ENCODE data around the gene CYP26B1.

Gene CYP26B1

GRCh38 chr2:72081451-72081850 lies 66.2 kb downstream of the CYP26B1 start:
- Histone ChIP-seq H2AFZ (ENCODE audit: low read length) (no peak overlapping the region), H3K9me3 (replicated peaks; ENCODE audit: insufficient read depth, low read length) (no peaks in the 10 kb centered on the region), H3F3A (ENCODE audit: insufficient read depth, low read length) (no peaks in the 10 kb centered on the region), H3K79me2 (ENCODE audit: low read length) (no peaks in the 10 kb centered on the region), H3K4me3 (ENCODE audit: low read length) (no peak overlapping the region), H3K4me2 (ENCODE audit: low read depth, low read length) (no peak overlapping the region), H3K9ac (ENCODE audit: low read length) (no peak overlapping the region), H3K27ac (ENCODE audit: low read length) (no peak overlapping the region), H3K9me2 (replicated peaks; ENCODE audit: insufficient read depth, low read length) (no peaks in the 10 kb centered on the region), H4K20me1 (ENCODE audit: insufficient read depth, low read length) (no peaks in the 10 kb centered on the region), H3K27me3 (replicated peaks; ENCODE audit: insufficient read depth, low read length) (no peaks in the 10 kb centered on the region), H3K4me1 (ENCODE audit: low read length) (no peaks in the 10 kb centered on the region), H3K36me3 (replicated peaks; ENCODE audit: insufficient read depth, low read length) (no peaks in the 10 kb centered on the region)
- no peak for DNase-seq
- no peak for TF ChIP-seq EZH2 (optimal IDR thresholded peaks at IDR 0.05; ENCODE audit: low read depth, low read length)
- no peak for TF ChIP-seq EZH2phosphoT487 (IDR thresholded peaks at IDR 0.05; ENCODE audit: low read length)
- no peak for TF ChIP-seq CTCF (IDR thresholded peaks at IDR 0.05; ENCODE audit: low read length)

GRCh38 chr2:72080286-72081145 lies 67.1 kb downstream of the CYP26B1 start:
- DNase-seq: no peak
- no peaks in the 10 kb centered on the region for H3K36me3 ChIP-seq (replicated peaks; ENCODE audit: insufficient read depth, low read length)
- no peaks in the 10 kb centered on the region for H3K4me1 ChIP-seq (ENCODE audit: low read length)
- no peaks in the 10 kb centered on the region for H3K9me3 ChIP-seq (replicated peaks; ENCODE audit: insufficient read depth, low read length)
- no peaks in the 10 kb centered on the region for H3F3A ChIP-seq (ENCODE audit: insufficient read depth, low read length)
- H3K27me3 ChIP-seq (replicated peaks; ENCODE audit: insufficient read depth, low read length): no peaks in the 10 kb centered on the region
- H3K9ac ChIP-seq (ENCODE audit: low read length): no peak overlapping the region
- H3K4me2 ChIP-seq (ENCODE audit: low read depth, low read length): no peak overlapping the region
- no peaks in the 10 kb centered on the region for H3K79me2 ChIP-seq (ENCODE audit: low read length)
- H4K20me1 ChIP-seq (ENCODE audit: insufficient read depth, low read length): no peaks in the 10 kb centered on the region
- TF ChIP-seq CTCF (IDR thresholded peaks at IDR 0.05; ENCODE audit: low read length) (no peak), EZH2phosphoT487 (IDR thresholded peaks at IDR 0.05; ENCODE audit: low read length) (no peak), EZH2 (optimal IDR thresholded peaks at IDR 0.05; ENCODE audit: low read depth, low read length) (no peak)
- H2AFZ ChIP-seq (ENCODE audit: low read length): no peak overlapping the region
- H3K9me2 ChIP-seq (replicated peaks; ENCODE audit: insufficient read depth, low read length): no peaks in the 10 kb centered on the region
- H3K4me3 ChIP-seq (ENCODE audit: low read length): no peak overlapping the region
- H3K27ac ChIP-seq (ENCODE audit: low read length): no peak overlapping the region

Measured in MM.1S (cell line).